NB4 (cell line): ENCODE data around the gene GEMIN4.

Experiments used
- DNase-seq: peaks from one replicate; pipeline ENCODE4 v3.0.0; 2010; ENCODE audit warnings: low read depth
- H3K4me3 ChIP-seq: one replicate; pipeline ENCODE4 v1.5.1; 2011; ENCODE audit warnings: mild to moderate bottlenecking, low read depth, low read length, moderate library complexity
- MYC ChIP-seq: IDR thresholded peaks from 2 replicates; pipeline ENCODE4 v1.6.1; 2011; ENCODE audit warnings: low read depth, low read length
- POLR2A ChIP-seq: IDR thresholded peaks from 2 replicates; pipeline ENCODE4 v1.6.1; 2011; ENCODE audit warnings: mild to moderate bottlenecking; ENCODE audit not compliant: insufficient read length; ENCODE audit errors: extremely low read depth
- TF ChIP-seq, protein P1 (sequence below): IDR thresholded peaks from one replicate; pipeline ENCODE4 v1.5.1; 2012; ENCODE audit warnings: low read depth, low read length
- TF ChIP-seq, protein P2 (sequence below): IDR thresholded peaks from 2 replicates; pipeline ENCODE4 v1.6.1; 2011; ENCODE audit warnings: low read depth, low read length

GEMIN4 gene

GRCh38 chr17:796609-797008 lies 44.5 kb upstream of the GEMIN4 start:
- no peak overlapping the region for H3K4me3 ChIP-seq
- TF ChIP-seq, protein P1, sequence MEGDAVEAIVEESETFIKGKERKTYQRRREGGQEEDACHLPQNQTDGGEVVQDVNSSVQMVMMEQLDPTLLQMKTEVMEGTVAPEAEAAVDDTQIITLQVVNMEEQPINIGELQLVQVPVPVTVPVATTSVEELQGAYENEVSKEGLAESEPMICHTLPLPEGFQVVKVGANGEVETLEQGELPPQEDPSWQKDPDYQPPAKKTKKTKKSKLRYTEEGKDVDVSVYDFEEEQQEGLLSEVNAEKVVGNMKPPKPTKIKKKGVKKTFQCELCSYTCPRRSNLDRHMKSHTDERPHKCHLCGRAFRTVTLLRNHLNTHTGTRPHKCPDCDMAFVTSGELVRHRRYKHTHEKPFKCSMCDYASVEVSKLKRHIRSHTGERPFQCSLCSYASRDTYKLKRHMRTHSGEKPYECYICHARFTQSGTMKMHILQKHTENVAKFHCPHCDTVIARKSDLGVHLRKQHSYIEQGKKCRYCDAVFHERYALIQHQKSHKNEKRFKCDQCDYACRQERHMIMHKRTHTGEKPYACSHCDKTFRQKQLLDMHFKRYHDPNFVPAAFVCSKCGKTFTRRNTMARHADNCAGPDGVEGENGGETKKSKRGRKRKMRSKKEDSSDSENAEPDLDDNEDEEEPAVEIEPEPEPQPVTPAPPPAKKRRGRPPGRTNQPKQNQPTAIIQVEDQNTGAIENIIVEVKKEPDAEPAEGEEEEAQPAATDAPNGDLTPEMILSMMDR, result no peak
- TF ChIP-seq MYC (no peak), POLR2A (no peak)
- TF ChIP-seq, protein P2, sequence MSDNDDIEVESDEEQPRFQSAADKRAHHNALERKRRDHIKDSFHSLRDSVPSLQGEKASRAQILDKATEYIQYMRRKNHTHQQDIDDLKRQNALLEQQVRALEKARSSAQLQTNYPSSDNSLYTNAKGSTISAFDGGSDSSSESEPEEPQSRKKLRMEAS, result no peak
- no peak for DNase-seq

DNA sequence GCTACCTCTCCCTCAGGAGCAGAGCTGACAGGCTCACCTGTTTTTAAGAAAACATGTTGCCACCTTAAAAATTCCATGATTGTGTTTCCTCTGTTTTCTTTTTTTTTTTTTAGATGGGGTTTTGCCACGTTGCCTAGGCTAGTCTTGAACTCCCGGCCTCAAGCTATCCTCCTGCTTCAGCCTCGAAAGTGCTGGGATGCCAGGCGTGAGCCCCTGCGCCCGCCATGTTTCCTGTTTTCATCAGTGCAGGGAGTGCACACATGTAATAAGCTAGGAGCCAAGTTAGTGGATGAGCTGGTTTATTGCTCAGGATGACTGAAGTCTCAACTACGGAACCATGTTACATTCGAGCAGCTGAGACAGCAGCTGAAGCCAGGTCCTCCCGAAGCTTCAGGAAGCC lies 43.7 kb upstream of the GEMIN4 start:
- TF ChIP-seq, protein P1, result no peak
- TF ChIP-seq MYC (no peak), POLR2A (no peak)
- TF ChIP-seq, protein P2, result no peak
- no peak overlapping the region for H3K4me3 ChIP-seq
- no peak for DNase-seq

- no peak overlapping the region for H3K4me3 ChIP-seq
- TF ChIP-seq, protein P2, result no peak
- TF ChIP-seq MYC (no peak), POLR2A (no peak)
- TF ChIP-seq, protein P1, result no peak
- no peak for DNase-seq
Measured at GRCh38 chr17:795276-795675, 43.2 kb upstream of the GEMIN4 start.

DNA sequence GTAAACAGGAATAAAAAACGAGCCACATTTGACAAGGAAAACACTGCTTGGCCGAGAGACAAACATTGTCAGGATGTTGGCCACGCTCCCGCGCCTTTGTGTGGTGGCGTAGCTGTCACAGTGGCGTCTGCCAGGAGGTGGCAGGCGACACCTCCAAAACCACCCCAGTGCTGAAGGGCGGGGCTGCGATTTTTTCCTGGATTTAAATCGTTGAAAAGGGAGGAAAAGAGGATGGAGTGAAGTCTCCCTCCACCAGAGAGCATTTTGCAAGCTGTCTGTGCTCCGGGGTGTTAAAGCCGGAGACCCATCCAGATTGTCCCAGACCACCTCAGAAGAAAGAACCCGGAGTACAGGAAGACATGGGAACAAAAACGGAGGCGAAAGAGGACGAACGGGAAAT lies 42.8 kb upstream of the GEMIN4 start:
- TF ChIP-seq, protein P2, result no peak
- TF ChIP-seq, protein P1, result peak; percentile 18
- no peak for DNase-seq
- H3K4me3 ChIP-seq, result no peak overlapping the region

DNA sequence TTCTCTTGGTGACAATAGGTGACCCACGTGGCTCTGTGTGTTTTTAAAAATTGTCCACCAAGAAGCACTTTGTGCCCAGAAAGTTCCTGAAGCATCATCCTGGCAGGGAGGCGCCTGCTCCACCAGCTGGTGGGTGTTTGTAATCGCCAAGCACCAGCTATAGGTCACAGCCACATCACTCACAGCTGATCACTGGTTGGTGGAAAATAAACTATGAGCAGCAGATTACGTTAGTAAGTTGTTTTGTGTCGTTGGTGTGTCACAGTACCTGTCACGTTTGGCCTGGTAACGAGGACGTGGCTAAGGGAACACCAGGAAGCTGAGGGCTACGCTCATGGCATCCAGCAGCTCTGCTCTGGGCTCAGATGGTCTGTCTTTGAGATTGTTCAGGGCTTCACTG lies 40.2 kb upstream of the GEMIN4 start:
- DNase-seq, result no peak

More for the DNA sequence above, 40.2 kb upstream of the GEMIN4 start:
- TF ChIP-seq MYC (no peak), POLR2A (no peak)
- TF ChIP-seq, protein P1, result no peak
- TF ChIP-seq, protein P2, result no peak
- no peak overlapping the region for H3K4me3 ChIP-seq
